ENCODE measurements around the gene CNTRL.

DNA sequence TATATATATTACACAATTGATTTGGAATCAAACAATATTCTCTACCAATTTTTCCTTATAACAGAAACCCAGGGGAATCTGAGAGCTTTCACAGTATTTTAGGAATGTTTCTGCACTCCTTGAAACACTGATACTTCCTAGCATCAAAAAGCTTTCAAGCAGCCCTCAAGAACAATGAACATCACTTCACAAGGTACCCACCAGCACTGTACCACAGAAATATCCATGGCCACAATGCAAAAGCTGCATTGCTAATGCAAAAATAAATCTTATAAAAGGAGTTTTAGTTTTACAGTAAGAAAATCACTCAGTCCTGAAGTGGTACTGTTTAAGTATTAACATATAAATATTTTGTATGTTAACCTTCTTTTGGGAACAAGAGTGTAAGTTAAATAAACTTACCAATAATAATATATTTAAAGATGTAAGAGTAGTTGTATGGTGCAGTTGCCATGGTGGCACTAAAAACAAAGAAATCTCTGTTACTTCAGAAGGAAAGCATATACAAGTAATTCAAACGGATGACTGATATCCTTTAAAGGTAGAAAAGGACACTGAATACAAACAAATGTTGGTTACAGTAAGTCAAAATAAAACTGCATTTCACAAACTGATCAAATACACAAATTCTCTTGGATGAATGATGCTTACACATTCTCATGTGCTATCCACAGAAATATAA, 118.3 kb downstream of the CNTRL start:
- TF ChIP-seq, protein P1, sequence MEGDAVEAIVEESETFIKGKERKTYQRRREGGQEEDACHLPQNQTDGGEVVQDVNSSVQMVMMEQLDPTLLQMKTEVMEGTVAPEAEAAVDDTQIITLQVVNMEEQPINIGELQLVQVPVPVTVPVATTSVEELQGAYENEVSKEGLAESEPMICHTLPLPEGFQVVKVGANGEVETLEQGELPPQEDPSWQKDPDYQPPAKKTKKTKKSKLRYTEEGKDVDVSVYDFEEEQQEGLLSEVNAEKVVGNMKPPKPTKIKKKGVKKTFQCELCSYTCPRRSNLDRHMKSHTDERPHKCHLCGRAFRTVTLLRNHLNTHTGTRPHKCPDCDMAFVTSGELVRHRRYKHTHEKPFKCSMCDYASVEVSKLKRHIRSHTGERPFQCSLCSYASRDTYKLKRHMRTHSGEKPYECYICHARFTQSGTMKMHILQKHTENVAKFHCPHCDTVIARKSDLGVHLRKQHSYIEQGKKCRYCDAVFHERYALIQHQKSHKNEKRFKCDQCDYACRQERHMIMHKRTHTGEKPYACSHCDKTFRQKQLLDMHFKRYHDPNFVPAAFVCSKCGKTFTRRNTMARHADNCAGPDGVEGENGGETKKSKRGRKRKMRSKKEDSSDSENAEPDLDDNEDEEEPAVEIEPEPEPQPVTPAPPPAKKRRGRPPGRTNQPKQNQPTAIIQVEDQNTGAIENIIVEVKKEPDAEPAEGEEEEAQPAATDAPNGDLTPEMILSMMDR (IDR thresholded peaks at IDR 0.05; ENCODE audit: poor library complexity, severe bottlenecking): no peak
- no peak for TF ChIP-seq EP300 (conservative IDR thresholded peaks at IDR 0.05; ENCODE audit: poor library complexity, severe bottlenecking)
- no peak for TF ChIP-seq POLR2AphosphoS5 (IDR thresholded peaks at IDR 0.05)
- no peak for TF ChIP-seq SMC3 (conservative IDR thresholded peaks at IDR 0.05; ENCODE audit: poor library complexity)
- TF ChIP-seq EZH2 (IDR thresholded peaks at IDR 0.05; ENCODE audit: borderline replicate concordance, insufficient read depth, low read length, poor library complexity, severe bottlenecking): no peak
- TF ChIP-seq TAF1 (IDR thresholded peaks at IDR 0.05; ENCODE audit: low read depth): no peak

Measured in neural cell (in vitro differentiated cells).